Hepatocyte (in vitro differentiated cells): ENCODE measurements around the gene ADPRS. TPM values are rescaled to one million over a fixed set of nuclear protein-coding genes. Genes with fewer than 3 reads are reported as not detected.

Experiments used
- DNase-seq: peaks from one replicate; pipeline ENCODE4 v3.0.0-alpha.2; 2016; ENCODE audit warnings: low spot score
- H2AFZ ChIP-seq: fragments of 200-600 bp; sonication (generic); 2 replicates; pipeline ENCODE4 v1.6.0; 2016; ENCODE audit warnings: antibody characterized with exemption, mild to moderate bottlenecking
- H3K27ac ChIP-seq: fragments of 200-600 bp; sonication (generic); 2 replicates; pipeline ENCODE4 v1.5.1; 2016; ENCODE audit warnings: mild to moderate bottlenecking
- H3K27me3 ChIP-seq: fragments of 200-600 bp; sonication (generic); 2 replicates; pipeline ENCODE4 v1.6.1; 2016
- H3K36me3 ChIP-seq: fragments of 200-600 bp; sonication (generic); replicated peaks from 2 replicates; pipeline ENCODE4 v1.5.1; 2016; ENCODE audit warnings: low read depth; ENCODE audit not compliant: insufficient read depth
- H3K4me1 ChIP-seq: fragments of 200-600 bp; sonication (generic); 2 replicates; pipeline ENCODE4 v1.5.1; 2016; ENCODE audit warnings: mild to moderate bottlenecking, moderate library complexity; ENCODE audit not compliant: insufficient read depth
- H3K4me2 ChIP-seq: fragments of 200-600 bp; sonication (generic); 2 replicates; pipeline ENCODE4 v1.6.0; 2016
- H3K4me3 ChIP-seq: fragments of 200-600 bp; sonication (generic); 2 replicates; pipeline ENCODE4 v1.5.1; 2016; ENCODE audit warnings: mild to moderate bottlenecking
- H3K79me2 ChIP-seq: fragments of 200-600 bp; sonication (generic); 2 replicates; pipeline ENCODE4 v1.6.0; 2017; ENCODE audit warnings: mild to moderate bottlenecking
- H3K9me2 ChIP-seq: fragments of 200-600 bp; sonication (generic); replicated peaks from 2 replicates; pipeline ENCODE4 v1.6.0; 2017; ENCODE audit warnings: mild to moderate bottlenecking; ENCODE audit not compliant: insufficient read depth
- H3K9me3 ChIP-seq: fragments of 200-600 bp; sonication (generic); 2 replicates; pipeline ENCODE4 v1.5.1; 2016; ENCODE audit warnings: low read depth, mild to moderate bottlenecking
- H4K20me1 ChIP-seq: fragments of 200-600 bp; sonication (generic); 2 replicates; pipeline ENCODE4 v1.6.0; 2016; ENCODE audit warnings: mild to moderate bottlenecking; ENCODE audit not compliant: insufficient read depth, poor library complexity, severe bottlenecking
- EZH2 ChIP-seq: fragments of 200-600 bp; sonication (generic); IDR thresholded peaks from 2 replicates; pipeline ENCODE4 v1.6.1; 2016; ENCODE audit warnings: antibody characterized with exemption, mild to moderate bottlenecking, borderline replicate concordance
- EZH2phosphoT487 ChIP-seq: fragments of 200-600 bp; sonication (generic); IDR thresholded peaks from one replicate; pipeline ENCODE4 v1.6.1; 2018; ENCODE audit warnings: antibody characterized with exemption, mild to moderate bottlenecking, low read depth, moderate library complexity; ENCODE audit not compliant: unreplicated experiment, severe bottlenecking
- WGBS: methylation state at CpG from one replicate; pipeline ENCODE4 v1.1.6; 2016; ENCODE audit warnings: low lambda C conversion rate; ENCODE audit errors: missing lambda C conversion rate; 5-methylcytosine and 5-hydroxymethylcytosine counted together
- polyA plus RNA-seq: library from polyadenylated mRNA; unstranded; fragments of >200 nt; fragmentation: Nextera tagmentation; extraction: Ambion mirVana; gene quantifications from 2 replicates; pipeline ENCODE4 v1.2.1, GENCODE V29; 2016
- total RNA-seq: library from RNA; depleted of rRNA; stranded (reverse); fragments of >200 nt; gene quantifications from 2 replicates; pipeline ENCODE4 v1.2.3, GENCODE V29; 2014
- TF ChIP-seq, protein P1 (sequence below): fragments of 200-600 bp; sonication (generic); IDR thresholded peaks from 2 replicates; pipeline ENCODE4 v1.5.1; 2016; ENCODE audit warnings: antibody characterized with exemption, mild to moderate bottlenecking; ENCODE audit not compliant: poor library complexity

Gene ADPRS
- total and polyA plus RNA-seq, 2 experiments from 2014 or later: 37.6 to 42.7 TPM

GRCh38 chr1:36081926-36082485, 6.7 kb upstream of the ADPRS start:
- 82% methylated on average over 3 of the region's 3 CpGs for WGBS
- no peak for TF ChIP-seq EZH2
- TF ChIP-seq, protein P1, sequence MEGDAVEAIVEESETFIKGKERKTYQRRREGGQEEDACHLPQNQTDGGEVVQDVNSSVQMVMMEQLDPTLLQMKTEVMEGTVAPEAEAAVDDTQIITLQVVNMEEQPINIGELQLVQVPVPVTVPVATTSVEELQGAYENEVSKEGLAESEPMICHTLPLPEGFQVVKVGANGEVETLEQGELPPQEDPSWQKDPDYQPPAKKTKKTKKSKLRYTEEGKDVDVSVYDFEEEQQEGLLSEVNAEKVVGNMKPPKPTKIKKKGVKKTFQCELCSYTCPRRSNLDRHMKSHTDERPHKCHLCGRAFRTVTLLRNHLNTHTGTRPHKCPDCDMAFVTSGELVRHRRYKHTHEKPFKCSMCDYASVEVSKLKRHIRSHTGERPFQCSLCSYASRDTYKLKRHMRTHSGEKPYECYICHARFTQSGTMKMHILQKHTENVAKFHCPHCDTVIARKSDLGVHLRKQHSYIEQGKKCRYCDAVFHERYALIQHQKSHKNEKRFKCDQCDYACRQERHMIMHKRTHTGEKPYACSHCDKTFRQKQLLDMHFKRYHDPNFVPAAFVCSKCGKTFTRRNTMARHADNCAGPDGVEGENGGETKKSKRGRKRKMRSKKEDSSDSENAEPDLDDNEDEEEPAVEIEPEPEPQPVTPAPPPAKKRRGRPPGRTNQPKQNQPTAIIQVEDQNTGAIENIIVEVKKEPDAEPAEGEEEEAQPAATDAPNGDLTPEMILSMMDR: no peak
- TF ChIP-seq EZH2phosphoT487: no peak
- no peak overlapping the region for H3K27ac ChIP-seq
- no peaks in the 10 kb centered on the region for H3K79me2 ChIP-seq
- H4K20me1 ChIP-seq: no peaks in the 10 kb centered on the region
- H2AFZ ChIP-seq: no peak overlapping the region
- H3K9me3 ChIP-seq: no peaks in the 10 kb centered on the region
- no peaks in the 10 kb centered on the region for H3K36me3 ChIP-seq
- no peak for DNase-seq
- peaks cover 4% of the 10 kb centered on the region for H3K4me1 ChIP-seq
- no peak overlapping the region for H3K4me3 ChIP-seq
- H3K4me2 ChIP-seq: no peak overlapping the region
- H3K27me3 ChIP-seq: no peaks in the 10 kb centered on the region
- no peaks in the 10 kb centered on the region for H3K9me2 ChIP-seq

- TF ChIP-seq EZH2: no peak
- TF ChIP-seq EZH2phosphoT487: no peak
- TF ChIP-seq, protein P1: no peak
- 94% methylated on average over 13 of the region's 13 CpGs for WGBS
Measured at GRCh38 chr1:36083219-36083618, 5.5 kb upstream of the ADPRS start.

DNA sequence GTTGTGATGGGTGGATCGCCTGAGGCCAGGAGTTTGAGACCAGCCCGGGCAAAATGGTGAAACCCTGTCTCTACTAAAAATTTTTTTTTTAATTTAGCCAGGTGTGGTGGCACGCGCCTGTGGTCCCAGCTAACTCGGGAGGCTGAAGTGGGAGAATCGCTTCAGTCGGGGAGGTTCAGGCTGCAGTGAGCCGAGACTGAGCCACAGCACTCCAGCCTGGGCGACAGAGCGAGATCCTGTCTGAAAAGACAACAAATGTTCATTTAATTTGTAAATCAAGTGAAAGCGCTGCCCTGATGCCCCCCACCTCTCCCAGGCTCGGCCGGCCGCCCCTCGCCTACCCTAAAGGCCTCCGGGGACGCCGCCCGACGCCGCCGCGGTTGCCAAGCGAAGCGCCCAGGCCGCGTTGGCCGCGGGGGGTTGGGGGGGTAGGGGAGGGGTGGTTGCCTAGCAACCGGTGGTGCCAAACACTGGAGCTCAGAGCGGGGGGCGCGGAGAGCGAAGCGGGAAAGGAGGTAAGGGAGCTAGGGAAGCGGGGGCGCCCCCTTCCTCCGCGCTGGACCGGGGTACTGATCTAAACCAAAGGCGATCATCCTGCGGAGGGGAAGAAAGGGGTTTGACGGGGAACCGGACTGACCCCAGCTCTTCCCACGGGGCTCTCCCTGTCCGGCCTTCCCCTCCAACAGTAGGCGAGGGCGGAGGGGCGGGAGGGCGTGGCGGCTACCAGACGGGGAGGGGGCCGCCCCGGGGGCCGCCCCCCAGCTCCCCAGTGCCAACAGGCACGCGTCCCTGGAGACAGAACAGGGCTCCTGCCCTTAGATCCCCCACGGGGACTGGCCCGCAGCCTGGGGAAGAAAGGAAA, 4.8 kb upstream of the ADPRS start, which contains the start of gene TEKT2:
TSS of gene TEKT2 (plus strand) at position 460 of the 862 bp plus-strand sequence. CDS start 828 bp downstream, outside the sequence.
- peak within 1 kb of the TSS; percentile 97 for H3K4me2 ChIP-seq
- H3K79me2 ChIP-seq: peaks cover under 1% of the 10 kb centered on the region
- WGBS: 15% methylated on average over 38 of the region's 59 CpGs
- no peaks in the 10 kb centered on the region for H3K9me3 ChIP-seq
- peak within 1 kb of the TSS; percentile 84 for H2AFZ ChIP-seq
- H3K36me3 ChIP-seq: no peaks in the 10 kb centered on the region
- peaks cover 9% of the 10 kb centered on the region for H3K4me1 ChIP-seq
- no peak within 1 kb of the TSS for H3K27ac ChIP-seq
- DNase-seq: peak; percentile 80
- peak within 1 kb of the TSS; percentile 55 for H3K4me3 ChIP-seq
- no peaks in the 10 kb centered on the region for H3K27me3 ChIP-seq
- TF ChIP-seq, protein P1: peak; percentile 17
- TF ChIP-seq EZH2: no peak
- no peaks in the 10 kb centered on the region for H4K20me1 ChIP-seq
- no peaks in the 10 kb centered on the region for H3K9me2 ChIP-seq

More at GRCh38 chr1:36083219-36083618, 5.5 kb upstream of the ADPRS start:
- Histone ChIP-seq H3K9me3 (no peaks in the 10 kb centered on the region), H3K36me3 (no peaks in the 10 kb centered on the region), H3K4me1 (peaks cover 5% of the 10 kb centered on the region), H2AFZ (peak overlapping the region; percentile 84), H3K27ac (no peak overlapping the region), H3K79me2 (no peaks in the 10 kb centered on the region), H3K9me2 (no peaks in the 10 kb centered on the region), H4K20me1 (no peaks in the 10 kb centered on the region), H3K4me3 (no peak overlapping the region), H3K4me2 (peak overlapping the region; percentile 97), H3K27me3 (no peaks in the 10 kb centered on the region)
- DNase-seq: no peak
